ENCODE measurements around the gene JOSD2.

JOSD2 gene

GRCh38 chr19:50511069-50511822 lies at the start of gene JOSD2:
Gene JOSD2 (minus strand): TSS chr19:50511191. CDS start chr19:50510431, 760 bp downstream.
- Mint-ChIP-seq H3K27me3 (no peaks in the 10 kb centered on the region), H3K9me3 (no peaks in the 10 kb centered on the region), H3K4me3 (peak within 1 kb of the TSS; percentile 95), H3K27ac (peak within 1 kb of the TSS; percentile 99), H3K36me3 (peaks cover 2% of the 10 kb centered on the region), H3K4me1 (peaks cover 13% of the 10 kb centered on the region)

DNA sequence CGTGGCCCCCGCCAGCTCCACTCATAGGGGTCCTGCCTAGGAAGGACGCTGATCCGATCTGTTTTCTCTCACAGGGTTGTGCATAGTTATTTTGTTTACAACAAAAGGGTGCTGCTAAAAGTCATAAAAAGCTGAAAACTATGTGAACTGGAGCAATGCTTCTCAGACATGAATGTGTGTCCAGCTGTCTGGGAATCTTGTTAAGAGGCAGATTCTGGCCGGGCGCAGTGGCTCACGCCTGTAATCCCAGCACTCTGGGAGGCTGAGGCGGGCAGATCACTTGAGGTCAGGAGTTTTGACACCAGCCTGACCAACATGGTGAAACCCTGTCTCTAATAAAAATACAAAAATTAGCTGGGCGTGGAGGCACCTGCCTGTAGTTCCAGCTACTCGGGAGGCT lies 48.6 kb upstream of the JOSD2 start:
- no peaks in the 10 kb centered on the region for H3K9me3 Mint-ChIP-seq
- H3K27me3 Mint-ChIP-seq = peaks cover 37% of the 10 kb centered on the region
- H3K36me3 Mint-ChIP-seq = no peaks in the 10 kb centered on the region
- no peak overlapping the region for H3K27ac Mint-ChIP-seq
- no peak overlapping the region for H3K4me3 Mint-ChIP-seq
- H3K4me1 Mint-ChIP-seq = peaks cover 9% of the 10 kb centered on the region

GRCh38 chr19:50558449-50558848 lies 47.5 kb upstream of the JOSD2 start:
- Mint-ChIP-seq H3K36me3 (no peaks in the 10 kb centered on the region), H3K9me3 (no peaks in the 10 kb centered on the region)

DNA sequence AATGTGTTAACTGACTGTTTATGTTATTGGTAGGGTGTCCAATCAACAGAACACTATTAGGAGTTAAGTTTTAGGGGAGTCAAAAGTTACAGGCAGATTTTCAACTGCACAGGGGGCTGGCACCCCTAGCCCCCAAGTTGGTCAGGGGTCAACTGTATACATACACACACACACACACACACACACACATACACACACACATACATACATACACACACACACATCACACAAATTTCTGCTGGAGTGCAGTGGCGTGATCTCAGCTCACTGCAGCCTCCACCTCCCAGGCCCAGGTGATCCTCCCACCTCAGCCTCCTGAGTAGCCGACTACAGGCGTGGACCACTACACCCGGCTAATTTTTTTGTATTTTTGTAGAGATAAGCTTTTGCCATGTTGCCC lies 47.0 kb upstream of the JOSD2 start:
- no peak overlapping the region for H3K27ac Mint-ChIP-seq
- H3K4me1 Mint-ChIP-seq = peaks cover 9% of the 10 kb centered on the region
- no peaks in the 10 kb centered on the region for H3K36me3 Mint-ChIP-seq
- no peak overlapping the region for H3K4me3 Mint-ChIP-seq
- H3K27me3 Mint-ChIP-seq = peaks cover 36% of the 10 kb centered on the region
- no peaks in the 10 kb centered on the region for H3K9me3 Mint-ChIP-seq

More at GRCh38 chr19:50558449-50558848, 47.5 kb upstream of the JOSD2 start:
- Mint-ChIP-seq H3K27me3 (peaks cover 34% of the 10 kb centered on the region), H3K4me3 (no peak overlapping the region), H3K27ac (no peak overlapping the region), H3K4me1 (peaks cover 9% of the 10 kb centered on the region)

GRCh38 chr19:50557009-50557613 lies 46.1 kb upstream of the JOSD2 start:
- peaks cover 15% of the 10 kb centered on the region for H3K4me1 Mint-ChIP-seq

GRCh38 chr19:50556282-50557008 lies 45.5 kb upstream of the JOSD2 start:
- peak overlapping the region; percentile 93 for H3K4me3 Mint-ChIP-seq
- H3K4me1 Mint-ChIP-seq = peaks cover 18% of the 10 kb centered on the region
- H3K36me3 Mint-ChIP-seq = no peaks in the 10 kb centered on the region
- H3K27ac Mint-ChIP-seq = no peak overlapping the region
- peaks cover 43% of the 10 kb centered on the region for H3K27me3 Mint-ChIP-seq
- no peaks in the 10 kb centered on the region for H3K9me3 Mint-ChIP-seq

More at GRCh38 chr19:50557009-50557613, 46.1 kb upstream of the JOSD2 start:
- Mint-ChIP-seq H3K9me3 (no peaks in the 10 kb centered on the region), H3K27me3 (peaks cover 40% of the 10 kb centered on the region), H3K27ac (no peak overlapping the region), H3K36me3 (no peaks in the 10 kb centered on the region), H3K4me3 (no peak overlapping the region)

DNA sequence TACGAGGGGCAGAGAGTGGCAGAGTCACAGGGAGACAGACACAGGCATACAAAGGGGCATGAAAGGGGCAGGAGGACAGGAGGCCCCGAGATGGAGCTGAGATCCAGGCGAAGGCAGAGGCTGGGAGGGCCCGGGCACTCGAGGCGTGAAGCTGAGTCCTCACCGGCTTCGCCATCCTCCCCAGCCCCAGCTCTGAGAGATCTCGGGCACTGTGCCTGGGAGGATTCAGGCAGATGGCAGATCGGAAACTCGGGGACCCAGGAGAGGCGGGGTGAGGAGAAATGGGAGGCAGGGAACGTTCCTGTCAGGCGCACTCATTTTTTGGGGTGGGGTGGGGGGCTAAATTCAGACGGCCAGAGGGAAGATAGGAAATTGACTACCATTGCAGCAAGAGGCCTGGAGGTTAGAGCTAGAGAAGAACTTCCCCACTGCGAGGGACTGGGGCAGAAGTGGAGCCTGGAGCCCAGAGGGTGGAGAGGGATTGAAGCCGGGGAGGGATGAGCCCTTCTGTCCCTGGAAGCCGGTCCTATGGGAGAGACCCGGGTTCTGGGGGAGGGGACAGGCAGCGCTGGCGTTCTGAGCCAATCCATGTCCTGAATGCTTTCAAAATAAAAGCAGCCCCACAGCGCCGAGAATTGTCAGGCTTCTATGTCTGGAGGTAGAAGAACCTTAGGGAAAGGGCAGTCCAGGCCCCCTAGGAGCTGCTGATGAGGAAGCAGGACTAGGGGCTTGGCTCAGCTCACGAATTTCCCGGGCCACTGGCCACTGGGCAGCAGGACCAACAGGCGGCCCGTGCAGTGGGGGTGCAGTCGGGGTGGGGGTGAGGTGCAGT lies 44.7 kb upstream of the JOSD2 start:
- Mint-ChIP-seq H3K27ac (no peak overlapping the region), H3K4me3 (peak overlapping the region; percentile 93), H3K27me3 (peaks cover 43% of the 10 kb centered on the region)

GRCh38 chr19:50555033-50555432 lies 44.0 kb upstream of the JOSD2 start:
- H3K4me3 Mint-ChIP-seq = peak overlapping the region; percentile 31
- no peak overlapping the region for H3K27ac Mint-ChIP-seq
- H3K9me3 Mint-ChIP-seq = no peaks in the 10 kb centered on the region
- peaks cover 48% of the 10 kb centered on the region for H3K27me3 Mint-ChIP-seq
- H3K4me1 Mint-ChIP-seq = peaks cover 20% of the 10 kb centered on the region
- H3K36me3 Mint-ChIP-seq = no peaks in the 10 kb centered on the region

More for the DNA sequence above, 44.7 kb upstream of the JOSD2 start:
- Mint-ChIP-seq H3K9me3 (no peaks in the 10 kb centered on the region), H3K4me1 (peaks cover 20% of the 10 kb centered on the region), H3K36me3 (no peaks in the 10 kb centered on the region)

DNA sequence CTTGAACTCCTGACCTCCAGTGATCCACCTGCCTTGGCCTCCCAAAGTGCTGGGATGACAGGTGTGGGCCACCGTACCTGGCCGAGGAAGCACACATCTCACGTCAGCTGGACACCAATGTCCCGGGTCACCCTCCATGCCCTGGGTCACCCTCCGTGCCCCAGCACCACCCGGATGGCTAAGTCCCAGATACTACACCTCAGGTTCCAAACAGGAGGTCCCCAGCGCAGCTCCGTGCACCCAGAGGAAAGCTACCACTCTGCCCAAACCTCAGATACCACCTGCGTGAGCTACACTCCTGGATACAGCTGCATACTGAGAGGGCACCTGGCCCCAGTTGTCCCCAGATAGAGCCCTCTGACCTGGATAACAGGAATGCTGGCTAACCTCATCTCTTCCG lies 43.2 kb upstream of the JOSD2 start:
- Mint-ChIP-seq H3K36me3 (no peaks in the 10 kb centered on the region), H3K27me3 (peaks cover 48% of the 10 kb centered on the region), H3K4me3 (no peak overlapping the region), H3K4me1 (peaks cover 20% of the 10 kb centered on the region), H3K9me3 (no peaks in the 10 kb centered on the region), H3K27ac (no peak overlapping the region)

GRCh38 chr19:50553134-50553703 lies 42.2 kb upstream of the JOSD2 start:
- Mint-ChIP-seq H3K27me3 (peaks cover 44% of the 10 kb centered on the region), H3K9me3 (no peaks in the 10 kb centered on the region), H3K4me3 (no peak overlapping the region), H3K36me3 (no peaks in the 10 kb centered on the region), H3K27ac (no peak overlapping the region), H3K4me1 (peaks cover 20% of the 10 kb centered on the region)

DNA sequence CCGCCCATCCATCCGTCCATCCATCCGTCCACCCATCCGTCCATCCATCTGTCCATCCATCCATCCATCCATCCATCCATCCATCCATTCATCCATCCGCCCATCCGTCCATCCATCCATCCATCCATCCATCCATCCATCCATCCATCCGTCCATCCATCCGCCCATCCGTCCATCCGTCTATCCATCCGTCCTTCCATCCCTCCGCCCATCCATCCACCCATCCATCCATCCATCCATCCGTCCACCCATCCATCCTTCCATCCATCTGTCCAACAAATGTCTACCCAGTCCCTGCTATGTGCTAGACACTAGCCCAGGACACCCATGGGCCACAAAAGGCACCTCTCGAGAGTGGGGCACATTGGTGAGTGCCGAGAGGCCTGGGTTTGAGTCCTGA lies 41.5 kb upstream of the JOSD2 start:
- Mint-ChIP-seq H3K4me1 (peaks cover 20% of the 10 kb centered on the region), H3K27me3 (peaks cover 43% of the 10 kb centered on the region), H3K4me3 (no peak overlapping the region), H3K9me3 (no peaks in the 10 kb centered on the region), H3K36me3 (no peaks in the 10 kb centered on the region), H3K27ac (peak overlapping the region; percentile 2)

DNA sequence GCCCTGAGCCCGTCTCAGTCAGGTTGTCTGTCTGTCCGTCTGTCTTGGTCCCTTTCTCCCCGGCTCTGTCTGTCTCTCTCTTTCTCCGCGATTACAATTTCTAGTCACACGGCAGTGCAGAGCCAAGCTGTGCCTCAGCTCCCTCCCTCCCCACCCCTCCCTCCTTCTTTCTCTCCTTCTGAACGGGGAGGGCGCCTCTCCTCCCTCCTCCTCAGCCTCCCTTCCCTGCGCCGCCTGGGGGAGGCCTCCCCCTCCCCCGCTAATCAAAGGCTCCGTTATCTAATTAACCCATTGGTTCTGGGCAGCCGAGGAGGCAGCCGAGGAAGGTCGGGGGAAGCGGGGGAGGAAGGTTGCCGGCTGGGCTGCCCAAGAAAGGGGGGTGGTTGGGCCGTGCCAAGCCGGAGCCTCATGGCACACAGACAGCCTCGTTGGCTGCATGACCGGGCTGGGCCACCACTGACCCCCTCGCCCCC lies 40.8 kb upstream of the JOSD2 start:
- Mint-ChIP-seq H3K27ac (no peak overlapping the region), H3K27me3 (peaks cover 42% of the 10 kb centered on the region), H3K9me3 (no peaks in the 10 kb centered on the region), H3K4me3 (no peak overlapping the region), H3K36me3 (no peaks in the 10 kb centered on the region), H3K4me1 (peaks cover 20% of the 10 kb centered on the region)

DNA sequence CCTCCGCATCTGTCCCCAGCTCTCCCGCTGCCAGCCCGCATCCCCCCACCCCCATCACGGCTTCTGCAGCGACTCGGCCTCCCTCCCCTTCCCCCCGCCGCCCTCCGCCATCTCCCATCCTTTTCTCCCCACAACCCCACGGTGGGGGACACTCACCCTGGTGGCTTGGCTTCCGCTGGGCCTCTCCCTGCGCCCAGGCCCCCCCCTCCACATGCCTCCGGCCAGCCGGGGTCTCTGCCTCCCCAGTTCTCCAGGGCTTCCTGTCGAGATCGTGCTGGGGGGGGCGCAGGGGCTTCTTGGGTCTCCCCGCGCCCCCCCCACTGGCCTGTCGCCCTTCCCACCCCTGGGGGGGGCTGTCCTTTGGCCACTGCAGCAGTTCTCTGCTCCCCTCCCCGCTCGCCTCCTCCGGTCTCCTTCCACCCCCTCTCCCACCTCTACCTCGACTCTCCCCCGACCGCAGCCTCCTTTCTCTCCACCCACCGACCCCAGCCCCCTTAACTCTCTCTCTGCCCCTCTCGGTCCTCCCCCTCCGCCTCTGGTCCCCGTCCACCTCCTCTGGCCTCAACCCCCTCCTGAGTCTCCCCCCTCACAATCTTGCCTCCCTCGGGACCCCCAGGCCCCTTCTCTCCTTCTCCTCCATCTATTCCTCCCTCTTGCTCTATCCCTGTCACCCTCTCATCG lies 40.2 kb upstream of the JOSD2 start:
- Mint-ChIP-seq H3K27me3 (peaks cover 38% of the 10 kb centered on the region), H3K4me1 (peaks cover 15% of the 10 kb centered on the region), H3K27ac (no peak overlapping the region), H3K36me3 (no peaks in the 10 kb centered on the region), H3K4me3 (no peak overlapping the region), H3K9me3 (no peaks in the 10 kb centered on the region)

DNA sequence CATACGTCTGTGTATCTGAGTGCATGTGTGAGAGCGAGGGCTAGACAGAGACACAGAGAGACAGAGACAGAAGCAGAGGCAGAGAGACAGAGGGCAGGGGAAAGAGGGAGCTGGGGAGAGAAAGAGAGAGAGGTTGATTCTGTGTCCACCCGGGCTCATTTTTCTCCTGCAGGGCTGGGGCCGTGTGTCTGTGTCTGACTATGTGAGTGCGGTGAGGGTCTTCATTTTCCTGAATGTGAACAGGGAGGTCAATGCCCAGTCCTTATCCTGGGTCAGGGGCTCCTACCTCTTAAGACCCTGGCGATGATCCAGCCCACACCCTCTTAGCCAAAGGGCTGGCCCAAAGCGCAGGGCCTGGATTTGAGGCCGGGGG lies 39.6 kb upstream of the JOSD2 start:
- Mint-ChIP-seq H3K27me3 (peaks cover 35% of the 10 kb centered on the region), H3K36me3 (no peaks in the 10 kb centered on the region), H3K4me3 (no peak overlapping the region), H3K27ac (no peak overlapping the region), H3K9me3 (no peaks in the 10 kb centered on the region), H3K4me1 (peaks cover 15% of the 10 kb centered on the region)
